ENCODE data around the gene RAB9A.

DNA sequence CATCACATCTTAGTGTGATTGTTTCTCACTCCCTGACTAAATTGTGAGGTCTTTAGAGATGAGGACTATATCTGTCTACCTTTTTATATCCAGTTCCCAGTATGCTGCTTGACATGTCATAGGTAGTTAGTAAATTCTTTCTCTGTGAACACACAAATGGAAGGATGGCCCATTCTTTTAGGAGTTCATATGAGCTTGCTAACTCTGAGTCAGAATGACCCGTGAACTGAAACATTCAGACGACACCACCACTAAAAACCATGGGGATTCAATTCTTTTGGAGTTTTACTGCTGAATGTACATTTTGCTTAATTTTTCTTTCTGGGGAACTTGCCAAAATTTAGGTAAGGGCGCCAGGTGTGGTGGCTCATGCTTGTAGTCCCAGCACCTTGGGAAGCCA, 59.6 kb downstream of the RAB9A start:
- TF ChIP-seq SUZ12 (IDR thresholded peaks at IDR 0.05) (no peak), FOXA1 (IDR thresholded peaks at IDR 0.05) (no peak), LEF1 (IDR thresholded peaks at IDR 0.05; ENCODE audit: borderline replicate concordance) (no peak), FOXK2 (IDR thresholded peaks at IDR 0.05) (no peak), NFRKB (IDR thresholded peaks at IDR 0.05) (no peak), FOXM1 (IDR thresholded peaks at IDR 0.05; ENCODE audit: borderline replicate concordance) (no peak)

All from HEK293T (cell line).